ENCODE results near the gene ANKRD62. TPM values are rescaled to one million over a fixed set of nuclear protein-coding genes. Genes with fewer than 3 reads are reported as not detected.

Gene ANKRD62
- total and polyA plus RNA-seq, 7 donors = 0.03 to 0.55 TPM; not detected in 5

DNA sequence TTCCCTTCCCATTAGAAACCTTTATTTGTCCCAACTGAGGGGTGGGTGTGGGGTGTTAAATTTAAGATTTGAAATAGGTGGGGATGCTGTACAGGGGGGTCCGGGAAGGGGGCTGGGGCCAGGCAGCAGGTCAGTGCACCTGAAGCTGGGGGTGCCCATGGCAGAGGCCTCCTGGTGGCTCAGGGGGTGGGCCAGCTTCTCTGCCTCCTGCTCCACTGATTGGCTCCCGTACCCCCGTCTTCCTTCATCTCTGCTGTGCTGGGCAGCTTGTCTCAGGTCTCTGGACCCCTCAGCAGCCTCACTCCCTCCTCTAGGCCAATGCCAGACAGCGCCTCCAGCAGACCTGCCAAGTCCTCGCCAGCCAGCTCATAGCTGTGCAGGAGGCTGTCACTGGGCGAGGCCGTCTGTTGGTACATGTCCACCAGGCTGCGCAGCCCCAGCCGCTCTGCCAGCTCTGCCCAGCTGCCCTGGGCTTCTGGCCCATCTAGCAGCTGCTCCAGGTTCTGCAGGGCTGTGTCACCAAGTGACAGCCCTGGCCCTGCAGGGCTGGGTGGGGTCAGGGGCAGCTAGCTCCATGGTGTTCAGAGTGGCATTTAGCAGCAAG, 2.0 kb upstream of the ANKRD62 start:
- DNase-seq = no peak
- Histone ChIP-seq H3K27ac (no peak overlapping the region), H3K27me3 (no peaks in the 10 kb centered on the region), H3K9me3 (no peaks in the 10 kb centered on the region), H3K36me3 (no peaks in the 10 kb centered on the region), H3K4me3 (no peak overlapping the region), H3K4me1 (no peaks in the 10 kb centered on the region)
- WGBS, 2 donors = 80 to 88% methylated on average over 9 of the region's 9 CpGs
- intact Hi-C loops (cut with DNase I) = no loop called here
- TF ChIP-seq EP300 (IDR thresholded peaks at IDR 0.05) = no peak

DNA sequence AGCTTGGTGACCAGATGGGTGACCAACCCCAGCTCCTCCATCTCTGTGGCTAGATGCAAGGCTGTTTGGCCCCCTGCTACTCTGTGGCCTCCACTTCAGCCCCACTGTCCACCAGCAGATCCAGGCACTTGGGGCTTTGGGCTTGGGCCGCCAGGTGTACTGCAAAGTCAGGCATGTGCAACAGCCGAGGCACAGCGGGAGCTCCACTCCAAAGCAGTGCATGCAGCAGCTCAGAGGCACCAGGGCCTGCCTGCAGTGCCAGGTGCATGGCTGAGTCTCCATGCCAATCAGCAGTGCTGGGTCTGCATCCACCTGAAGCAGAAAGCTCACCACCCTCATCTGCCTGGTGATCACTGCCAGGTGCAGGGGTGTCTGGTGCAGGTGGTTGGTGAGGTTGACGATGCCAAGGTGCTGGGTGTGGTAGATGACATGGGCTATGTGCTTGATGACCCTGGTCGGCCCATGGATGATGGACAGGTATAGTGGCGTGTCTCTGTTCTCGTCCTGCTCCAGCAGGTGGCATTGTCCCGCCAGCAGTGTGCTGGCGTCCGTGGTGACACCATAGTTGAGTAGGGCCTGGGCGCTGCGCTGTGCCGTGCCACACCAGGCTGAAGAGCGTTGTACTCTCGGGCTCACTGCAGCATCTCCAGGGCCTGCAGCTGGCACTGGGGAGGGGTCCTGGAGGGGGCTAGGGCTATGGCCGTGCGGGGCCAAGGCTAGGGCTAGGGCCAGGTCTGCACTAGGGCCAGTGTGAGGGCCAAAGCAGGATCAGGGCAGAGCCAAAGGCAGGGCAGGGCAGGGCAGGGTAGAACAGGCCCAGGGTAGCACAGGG, 1.0 kb upstream of the ANKRD62 start:
- 31 to 75% methylated on average over 17 of the region's 17 CpGs for WGBS, 2 donors
- TF ChIP-seq, protein P1, sequence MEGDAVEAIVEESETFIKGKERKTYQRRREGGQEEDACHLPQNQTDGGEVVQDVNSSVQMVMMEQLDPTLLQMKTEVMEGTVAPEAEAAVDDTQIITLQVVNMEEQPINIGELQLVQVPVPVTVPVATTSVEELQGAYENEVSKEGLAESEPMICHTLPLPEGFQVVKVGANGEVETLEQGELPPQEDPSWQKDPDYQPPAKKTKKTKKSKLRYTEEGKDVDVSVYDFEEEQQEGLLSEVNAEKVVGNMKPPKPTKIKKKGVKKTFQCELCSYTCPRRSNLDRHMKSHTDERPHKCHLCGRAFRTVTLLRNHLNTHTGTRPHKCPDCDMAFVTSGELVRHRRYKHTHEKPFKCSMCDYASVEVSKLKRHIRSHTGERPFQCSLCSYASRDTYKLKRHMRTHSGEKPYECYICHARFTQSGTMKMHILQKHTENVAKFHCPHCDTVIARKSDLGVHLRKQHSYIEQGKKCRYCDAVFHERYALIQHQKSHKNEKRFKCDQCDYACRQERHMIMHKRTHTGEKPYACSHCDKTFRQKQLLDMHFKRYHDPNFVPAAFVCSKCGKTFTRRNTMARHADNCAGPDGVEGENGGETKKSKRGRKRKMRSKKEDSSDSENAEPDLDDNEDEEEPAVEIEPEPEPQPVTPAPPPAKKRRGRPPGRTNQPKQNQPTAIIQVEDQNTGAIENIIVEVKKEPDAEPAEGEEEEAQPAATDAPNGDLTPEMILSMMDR (IDR thresholded peaks at IDR 0.05) = no peak
- TF ChIP-seq POLR2A (IDR thresholded peaks at IDR 0.05) (no peak), POLR2AphosphoS5 (IDR thresholded peaks at IDR 0.05) (no peak), EP300 (IDR thresholded peaks at IDR 0.05) (no peak)
- Histone ChIP-seq H3K27me3 (no peaks in the 10 kb centered on the region), H3K36me3 (no peaks in the 10 kb centered on the region), H3K27ac (no peak overlapping the region), H3K9me3 (no peaks in the 10 kb centered on the region), H3K4me1 (no peaks in the 10 kb centered on the region), H3K4me3 (no peak overlapping the region)
- intact Hi-C loops (cut with DNase I) = no loop called here
- no peak for DNase-seq

DNA sequence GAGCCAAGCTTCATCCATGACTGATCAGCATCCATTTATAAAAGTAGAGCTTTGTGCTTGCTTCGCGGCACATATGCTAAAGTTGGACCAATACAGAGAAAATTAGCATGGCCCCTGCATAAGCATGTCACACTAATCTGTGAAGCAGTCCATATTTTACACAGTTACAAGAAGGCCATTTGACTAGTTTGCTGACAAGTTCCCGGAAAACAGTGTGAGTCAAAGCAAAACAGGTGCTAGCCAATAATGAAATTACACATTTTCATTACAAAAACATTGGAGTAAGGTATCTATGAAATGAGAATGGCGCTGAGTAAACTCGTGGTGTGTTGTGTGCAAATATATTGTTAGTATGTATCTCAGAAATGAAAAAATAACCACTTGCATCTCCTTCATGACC, 4.7 kb downstream of the ANKRD62 start:
- WGBS, 2 donors = 85 to 86% methylated on average over 5 of the region's 5 CpGs
- no peak for DNase-seq
- Histone ChIP-seq H3K4me1 (no peaks in the 10 kb centered on the region), H3K27me3 (no peaks in the 10 kb centered on the region), H3K4me3 (no peak overlapping the region), H3K9me3 (no peaks in the 10 kb centered on the region), H3K27ac (no peak overlapping the region), H3K36me3 (no peaks in the 10 kb centered on the region)
- intact Hi-C loops (cut with DNase I) = no loop called here
- TF ChIP-seq, protein P1 (IDR thresholded peaks at IDR 0.05) = no peak
- TF ChIP-seq EP300 (IDR thresholded peaks at IDR 0.05) = no peak
- no peak for TF ChIP-seq POLR2AphosphoS5 (IDR thresholded peaks at IDR 0.05)
- TF ChIP-seq POLR2A (IDR thresholded peaks at IDR 0.05) = no peak

DNA sequence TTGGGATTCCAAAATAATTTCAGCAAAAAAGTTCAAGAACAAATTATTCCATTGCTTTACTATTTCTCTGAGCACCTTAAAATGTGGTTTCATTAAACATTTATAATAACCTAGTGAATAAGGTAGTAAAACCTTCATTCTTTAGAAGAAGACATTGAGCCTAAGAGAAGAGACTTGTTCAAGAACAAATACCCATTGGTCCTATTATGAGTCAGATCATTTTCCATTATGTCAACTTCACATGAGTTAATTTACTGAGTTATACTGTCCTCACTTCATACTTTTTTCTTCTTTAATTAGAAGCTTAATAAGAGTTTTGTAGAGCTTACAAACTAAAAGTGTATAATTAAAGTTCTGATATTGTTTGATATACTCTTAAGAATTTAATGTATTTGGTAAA, 5.5 kb downstream of the ANKRD62 start:
- H3K9me3 ChIP-seq = no peaks in the 10 kb centered on the region
- no peak overlapping the region for H3K27ac ChIP-seq
- no peak overlapping the region for H3K4me3 ChIP-seq
- no peaks in the 10 kb centered on the region for H3K4me1 ChIP-seq
- H3K27me3 ChIP-seq = no peaks in the 10 kb centered on the region
- intact Hi-C loops (cut with DNase I) = no loop called here
- H3K36me3 ChIP-seq = no peaks in the 10 kb centered on the region
- TF ChIP-seq, protein P1 (IDR thresholded peaks at IDR 0.05) = no peak
- no peak for TF ChIP-seq POLR2AphosphoS5 (IDR thresholded peaks at IDR 0.05)
- no peak for DNase-seq

DNA sequence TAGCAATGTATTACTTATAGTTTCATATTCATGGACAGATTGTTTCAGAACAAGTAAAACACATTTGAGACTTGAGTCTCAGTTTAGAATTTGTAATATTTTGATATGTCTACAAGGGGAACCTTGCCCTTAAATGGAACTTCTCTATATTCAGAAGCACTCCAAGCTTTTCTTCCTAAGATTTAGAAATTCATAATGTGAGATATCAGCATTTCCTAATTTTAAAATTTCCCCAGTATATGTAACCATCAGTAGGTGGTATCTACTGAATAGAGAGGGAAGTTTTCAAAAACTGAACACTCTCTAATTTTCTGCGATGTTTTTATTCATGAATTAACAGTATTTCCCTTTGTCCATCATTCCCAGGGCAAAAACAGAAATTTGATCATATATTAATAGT, 7.6 kb downstream of the ANKRD62 start:
- Histone ChIP-seq H3K4me1 (no peaks in the 10 kb centered on the region), H3K27me3 (no peaks in the 10 kb centered on the region), H3K4me3 (no peak overlapping the region), H3K9me3 (no peaks in the 10 kb centered on the region), H3K36me3 (no peaks in the 10 kb centered on the region), H3K27ac (no peak overlapping the region)
- TF ChIP-seq, protein P1 (IDR thresholded peaks at IDR 0.05) = no peak
- no peak for TF ChIP-seq POLR2A (IDR thresholded peaks at IDR 0.05)
- TF ChIP-seq EP300 (IDR thresholded peaks at IDR 0.05) = no peak
- TF ChIP-seq POLR2AphosphoS5 (IDR thresholded peaks at IDR 0.05) = no peak
- no peak for DNase-seq
- intact Hi-C loops (cut with DNase I) = loop anchor here (10.0 kb wide), 1 partner anchor 1044 kb away; no protein-coding TSS in a partner anchor
- WGBS, 2 donors = 96% methylated on average over 1 of the region's 1 CpG

Data from sigmoid colon (tissue), 7 donors.